Measurements from ENCODE around the gene SFTA2.
"Not testable (repeated sequence)": the region's sequence is repeated elsewhere in the genome, so short reads cannot be mapped to it uniquely, and the experiment has no call there.

SFTA2 gene

DNA sequence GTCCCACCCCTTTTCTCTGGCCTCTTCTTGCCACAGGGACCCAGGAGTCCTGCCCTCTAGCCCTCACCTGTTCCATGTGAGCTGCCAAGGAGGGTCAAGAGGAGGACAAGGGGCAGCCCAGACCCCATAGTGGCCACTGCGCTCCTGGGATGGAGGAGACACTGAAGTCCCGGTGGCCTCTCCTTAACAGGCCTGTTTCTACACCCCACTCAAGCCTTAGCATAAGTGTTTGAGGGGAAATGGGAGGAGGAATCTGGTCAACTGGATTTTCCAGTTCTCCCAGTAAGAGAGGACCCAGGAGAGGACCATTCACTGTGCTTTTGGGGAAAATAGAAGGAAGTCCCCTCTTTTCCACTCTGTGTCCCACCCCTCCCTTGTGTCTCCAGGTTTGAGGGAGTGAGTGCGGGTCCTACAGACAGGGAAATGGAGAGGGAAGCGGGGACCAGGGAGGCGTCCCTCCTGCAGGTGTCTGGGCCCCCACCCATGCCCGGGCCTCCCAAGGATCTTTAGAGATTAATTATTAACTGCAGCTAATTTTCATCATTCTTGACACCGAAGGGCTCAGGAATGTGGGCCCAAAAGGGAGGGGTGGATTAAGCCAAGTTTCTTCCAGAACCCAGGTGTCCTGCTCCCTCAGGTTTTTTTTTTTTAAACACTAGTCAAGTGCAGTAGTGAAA, at the start of gene SFTA2:
Gene SFTA2 (minus strand): TSS at position 202 of the 677 bp plus-strand sequence. CDS start 74 bp downstream, at position 128.
- no peak for DNase-seq

DNA sequence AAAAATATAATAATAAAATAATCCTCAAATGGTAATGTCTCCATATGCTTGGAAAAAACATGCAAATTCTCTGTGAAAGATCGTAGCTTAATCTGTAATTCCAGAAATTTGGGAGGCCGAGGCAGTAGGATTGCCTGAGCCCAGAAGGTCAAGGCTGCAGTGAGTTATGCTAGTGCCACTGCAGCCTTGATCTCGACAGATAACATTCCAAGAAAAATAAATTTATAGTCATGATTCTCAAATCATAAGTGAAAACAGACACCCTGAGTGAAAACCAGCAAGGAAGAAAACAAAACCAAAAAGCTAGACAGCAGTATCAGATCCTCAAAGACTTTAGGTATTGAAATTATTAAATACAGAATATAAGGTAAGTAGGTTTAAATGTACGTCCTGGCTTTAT, 47.7 kb upstream of the SFTA2 start:
- DNase-seq = no peak

DNA sequence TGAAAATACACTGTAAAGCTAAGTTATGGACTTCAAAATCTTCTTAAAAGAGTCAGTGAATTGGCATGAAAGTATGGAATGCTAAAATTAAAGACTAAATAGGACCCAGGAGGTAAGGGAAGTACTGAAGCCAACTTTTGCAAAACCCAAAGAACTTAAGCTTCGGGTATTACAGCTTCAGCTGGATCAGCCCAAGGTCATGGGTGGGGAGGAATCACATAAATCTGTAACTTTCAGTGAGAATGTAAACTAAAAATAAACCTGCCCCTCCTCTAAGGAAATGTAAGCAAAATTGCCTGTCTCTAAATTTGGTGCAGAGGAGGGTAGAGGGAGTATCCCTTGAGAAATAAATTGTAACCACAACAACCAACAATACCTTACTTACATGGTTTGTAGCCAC, 47.2 kb upstream of the SFTA2 start:
- no peak for DNase-seq

DNA sequence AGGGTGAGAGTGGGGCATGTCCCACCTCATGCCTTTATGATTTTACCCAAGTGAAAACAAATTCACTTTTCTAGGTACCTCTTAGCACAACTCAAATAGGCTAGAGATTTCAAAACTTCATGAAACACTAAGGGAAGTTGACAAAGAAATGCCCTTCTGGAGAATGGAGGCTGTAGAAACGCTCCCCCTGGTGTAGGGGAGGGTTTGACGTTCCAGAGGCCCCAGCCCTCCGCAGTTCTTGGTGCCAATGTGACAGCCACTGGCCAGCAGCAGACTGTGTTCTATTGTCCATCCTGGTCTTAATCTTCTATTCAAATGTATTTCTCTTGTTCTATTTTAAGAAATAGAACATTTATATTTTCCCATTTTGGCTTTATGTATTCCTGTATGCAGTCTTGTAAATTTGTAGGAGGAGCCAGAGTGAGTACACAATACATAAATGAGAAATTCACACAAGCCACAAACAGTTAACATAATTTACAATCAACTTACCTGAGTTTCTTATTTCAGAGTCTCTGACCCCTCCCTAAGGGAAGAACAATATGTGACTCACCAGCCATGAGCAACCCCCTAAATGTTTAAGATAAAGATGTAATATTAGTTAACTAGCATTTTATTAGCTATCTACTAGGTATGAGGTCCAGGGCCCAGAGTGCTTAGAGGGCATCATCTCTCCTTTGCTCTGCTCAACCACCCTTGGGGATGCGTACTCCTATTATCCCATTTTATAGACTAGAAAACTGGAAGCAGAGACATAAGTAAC, 42.7 kb upstream of the SFTA2 start:
- no peak for DNase-seq

DNA sequence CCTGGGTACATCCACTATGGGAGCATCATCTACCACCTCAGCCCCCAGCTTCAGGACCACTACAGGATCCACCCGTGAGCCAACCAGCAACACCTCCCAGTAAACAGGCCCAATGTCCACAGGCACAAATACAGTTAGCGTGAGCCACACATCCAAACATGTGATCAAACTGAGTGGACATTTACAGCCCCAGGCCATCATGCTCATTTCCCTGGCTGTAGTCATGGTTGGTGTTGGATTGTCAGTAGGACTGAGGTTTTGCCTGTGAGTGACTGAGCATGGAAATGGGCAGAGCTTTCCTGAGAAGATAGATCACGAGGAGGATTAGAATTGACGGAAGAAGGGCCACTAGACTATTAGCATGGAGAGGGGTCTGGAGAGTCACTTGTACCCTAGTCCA, 40.8 kb upstream of the SFTA2 start:
- DNase-seq = no peak

DNA sequence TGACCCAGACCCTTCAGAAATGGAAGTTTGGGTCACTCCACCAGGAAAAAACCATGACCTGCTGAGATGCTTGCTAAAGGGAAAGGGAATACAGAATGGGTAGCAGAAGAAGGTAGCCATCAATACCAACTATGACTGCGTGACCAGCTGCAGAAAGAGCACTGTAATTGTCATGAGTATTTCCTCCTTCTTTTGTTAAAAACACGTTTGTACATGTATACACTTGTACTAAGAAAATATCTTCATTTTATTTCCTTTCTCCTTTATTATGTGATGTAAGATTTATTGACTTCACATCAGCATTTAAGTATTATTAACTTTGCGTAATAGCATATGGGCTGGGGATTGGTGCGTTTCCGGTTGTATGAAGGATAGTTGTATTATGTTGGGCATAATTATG, 39.0 kb upstream of the SFTA2 start:
- DNase-seq = no peak

DNA sequence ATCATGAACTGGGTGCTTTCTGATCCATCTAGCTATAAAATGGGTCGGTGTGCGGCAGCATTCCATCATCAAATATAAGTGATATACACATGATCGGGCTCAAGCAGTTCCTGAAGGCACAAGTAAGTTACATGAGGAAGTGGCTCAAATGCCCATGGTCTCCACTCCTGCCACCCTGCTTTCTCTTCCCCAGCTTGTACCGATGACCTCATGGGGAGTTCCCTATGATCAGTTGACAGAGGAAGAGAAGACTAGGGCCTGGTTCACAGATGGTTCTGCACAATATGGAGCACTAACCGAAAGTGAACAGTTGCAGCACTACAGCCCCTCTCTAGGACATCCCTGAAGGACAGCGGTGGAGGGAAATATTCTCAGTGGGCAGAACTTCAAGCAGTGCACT, 37.2 kb upstream of the SFTA2 start:
- not testable (repeated sequence) for DNase-seq

DNA sequence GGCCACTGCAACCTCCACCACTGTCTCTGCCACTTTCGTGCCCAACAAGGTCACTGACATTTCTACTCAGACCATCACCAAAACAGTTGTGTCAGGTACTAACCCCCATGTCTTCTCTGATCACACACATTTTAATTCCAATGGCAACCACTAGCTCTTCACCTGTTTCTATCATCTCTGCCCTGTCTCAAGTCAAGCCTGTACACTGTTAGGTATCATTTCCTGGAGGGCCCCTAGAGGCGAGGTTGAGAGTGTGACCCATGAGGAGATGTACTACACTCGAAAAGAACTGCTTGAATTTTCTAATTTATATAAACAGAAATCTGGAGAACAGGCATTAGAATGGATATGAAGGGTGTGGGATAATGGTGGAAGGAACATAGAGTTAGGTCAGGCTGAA, 34.2 kb upstream of the SFTA2 start:
- DNase-seq = no peak

DNA sequence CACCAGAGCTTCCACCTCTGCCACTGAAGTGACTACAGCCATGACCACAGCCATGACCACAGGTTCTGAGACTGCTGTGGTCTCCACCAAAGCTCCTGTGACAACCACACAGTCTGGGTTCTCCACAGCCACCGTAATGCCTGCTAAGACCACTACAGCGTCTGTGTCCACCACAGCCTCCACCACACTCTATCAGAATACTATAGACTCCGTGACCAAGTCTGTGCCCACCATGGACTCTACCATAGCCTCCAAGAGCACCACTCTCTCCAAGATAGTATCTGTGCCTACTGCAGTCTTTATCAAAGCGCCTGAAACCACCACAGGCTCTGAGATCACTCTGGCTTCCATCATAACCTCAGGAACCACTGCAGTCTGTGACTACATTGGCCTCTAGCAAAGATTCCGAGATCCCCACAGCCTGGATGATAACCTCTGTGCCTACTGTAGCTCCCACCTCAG, 33.2 kb upstream of the SFTA2 start:
- no peak for DNase-seq

DNA sequence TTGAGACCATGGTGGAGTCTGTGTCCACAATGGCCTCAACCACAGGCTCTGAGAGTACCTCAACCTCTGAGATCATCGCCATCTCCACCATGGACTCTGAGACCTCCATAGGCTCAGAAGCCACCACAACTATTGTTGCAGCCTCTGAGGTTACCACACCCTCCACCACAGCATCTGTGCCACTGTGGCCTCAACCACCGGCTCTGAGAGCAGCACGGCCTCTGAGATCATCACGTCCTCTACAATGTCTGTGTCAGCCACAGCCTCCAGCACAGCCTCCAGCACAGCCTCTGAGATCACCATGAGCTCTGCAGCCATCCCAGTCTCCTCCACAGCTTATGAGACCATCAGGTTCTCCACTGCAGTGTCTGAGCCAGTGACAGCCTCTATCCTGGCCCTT, 32.1 kb upstream of the SFTA2 start:
- DNase-seq = no peak

DNA sequence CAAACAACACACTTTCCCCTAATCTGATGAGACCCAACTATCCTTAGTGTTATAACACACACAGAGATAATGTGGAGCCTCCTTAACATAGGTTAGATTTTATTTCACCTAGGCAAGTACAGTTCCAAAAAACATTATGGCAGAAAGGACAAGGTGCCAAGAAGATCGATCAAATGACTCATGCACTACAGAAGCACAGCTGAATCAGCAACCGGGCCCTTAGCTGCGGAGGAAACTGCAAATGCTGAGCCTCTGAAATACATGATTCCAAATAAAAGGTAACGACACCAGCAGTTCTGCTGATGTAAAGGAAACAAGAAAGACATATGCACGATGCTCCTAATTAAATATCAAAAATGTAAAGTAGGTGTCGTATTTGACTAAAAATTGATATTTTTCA, 31.7 kb upstream of the SFTA2 start:
- DNase-seq = no peak

DNA sequence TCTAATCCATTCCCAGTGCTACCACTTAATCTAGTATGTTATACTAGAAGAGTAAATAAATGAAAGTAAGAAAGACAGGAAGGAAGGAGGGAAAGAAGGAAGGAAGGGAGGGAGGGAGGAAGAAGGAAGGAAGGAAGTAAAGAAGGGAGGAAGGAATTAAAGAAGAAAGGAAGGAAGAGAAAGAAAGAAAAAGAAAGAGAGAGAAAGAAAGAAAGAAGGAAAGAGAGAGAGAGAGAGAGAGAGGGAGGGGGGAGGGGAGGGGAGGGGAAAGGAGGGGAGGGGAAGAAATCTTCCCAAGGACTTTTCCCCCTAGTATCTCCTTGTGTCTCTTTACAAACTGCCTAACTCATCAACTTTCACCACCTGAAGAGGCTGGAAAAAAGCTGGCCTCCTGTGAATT, 30.7 kb upstream of the SFTA2 start:
- DNase-seq = no peak

DNA sequence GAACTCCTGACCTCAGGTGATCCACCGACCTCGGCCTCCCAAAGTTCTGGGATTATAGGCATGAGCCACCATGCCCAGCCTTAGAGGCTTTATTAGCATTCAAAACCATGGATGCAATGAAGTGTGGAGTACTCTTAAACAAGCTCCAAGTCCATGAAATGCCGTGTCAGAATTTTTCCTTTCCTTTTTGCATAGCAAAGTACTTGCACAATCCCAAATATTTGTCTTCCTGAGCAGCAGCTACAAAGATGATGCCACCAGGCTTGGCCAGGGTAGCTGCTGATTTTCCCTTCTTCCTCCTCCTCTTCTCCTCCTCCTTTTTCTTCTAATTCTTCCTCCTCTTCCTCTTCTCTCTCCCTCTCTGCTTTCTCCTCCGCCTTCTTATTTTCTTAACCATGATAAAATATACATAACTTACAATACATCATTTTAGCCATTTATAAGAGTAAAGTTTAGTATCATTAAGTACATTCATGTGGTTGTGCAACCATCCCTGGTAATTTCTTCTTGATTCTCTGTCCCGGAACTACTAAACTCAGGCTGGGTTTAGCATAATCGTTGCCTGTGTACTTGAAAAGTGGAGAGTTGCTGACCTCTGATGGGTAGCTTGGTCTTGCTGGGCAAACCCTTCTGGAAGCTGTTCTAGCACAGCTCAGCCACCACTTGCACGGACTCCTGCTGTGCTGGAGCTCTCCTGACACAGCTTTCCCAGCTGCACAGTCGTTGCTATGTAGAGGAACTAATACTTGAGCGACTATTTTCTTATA, 29.1 kb upstream of the SFTA2 start:
- DNase-seq = no peak

DNA sequence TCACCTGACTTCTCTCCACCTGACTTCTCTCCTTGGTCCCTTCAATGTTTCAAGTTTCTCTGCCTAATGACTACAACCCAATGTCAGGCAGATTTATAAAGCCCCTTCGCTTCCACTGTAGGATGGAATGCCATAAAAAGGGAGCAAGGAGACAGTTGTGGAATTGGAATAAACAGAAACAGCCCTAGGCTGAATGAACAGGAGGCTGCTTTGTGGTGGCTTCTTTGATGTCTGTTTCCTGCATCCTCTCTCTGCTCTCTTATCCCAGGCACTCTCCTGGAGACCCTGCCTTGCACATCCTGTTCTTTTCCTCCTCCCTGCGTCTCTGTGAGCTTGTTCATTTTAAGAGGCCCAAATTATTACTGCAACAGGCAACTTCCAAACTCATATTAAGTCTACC, 25.7 kb upstream of the SFTA2 start:
- DNase-seq = no peak

DNA sequence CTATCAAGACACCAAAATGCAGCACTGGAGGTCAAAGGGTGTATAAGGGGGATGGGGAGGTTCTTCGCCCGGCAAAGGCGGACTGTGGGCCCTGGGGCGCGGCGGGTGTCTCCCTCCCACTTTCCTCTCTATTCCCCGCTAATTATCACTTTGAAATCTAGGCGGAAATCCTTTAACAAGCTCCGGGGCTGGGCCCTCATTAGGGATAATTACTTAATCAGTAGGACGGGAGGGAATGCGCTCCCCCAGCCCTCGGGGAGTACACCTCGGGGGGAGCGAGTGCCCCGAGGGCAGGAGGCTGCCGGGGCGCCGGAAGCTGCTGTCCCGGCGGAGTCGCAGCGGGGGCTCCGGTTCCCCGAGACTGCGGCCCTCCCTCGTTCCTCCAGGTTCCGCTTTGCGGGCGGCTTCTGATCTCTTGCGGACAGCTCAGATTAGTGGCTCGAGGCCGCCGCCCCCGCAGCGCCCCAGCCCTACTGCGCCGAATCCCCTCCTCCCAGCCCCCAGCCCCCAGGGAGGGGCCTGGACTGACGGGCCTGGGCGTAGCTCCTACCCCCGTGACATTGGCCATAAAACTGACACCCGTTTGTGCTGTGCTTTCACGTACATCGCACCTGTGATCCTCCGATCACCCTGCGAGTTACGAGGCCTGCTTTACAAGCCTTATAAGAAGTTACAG, 23.5 kb upstream of the SFTA2 start:
- DNase-seq = no peak

DNA sequence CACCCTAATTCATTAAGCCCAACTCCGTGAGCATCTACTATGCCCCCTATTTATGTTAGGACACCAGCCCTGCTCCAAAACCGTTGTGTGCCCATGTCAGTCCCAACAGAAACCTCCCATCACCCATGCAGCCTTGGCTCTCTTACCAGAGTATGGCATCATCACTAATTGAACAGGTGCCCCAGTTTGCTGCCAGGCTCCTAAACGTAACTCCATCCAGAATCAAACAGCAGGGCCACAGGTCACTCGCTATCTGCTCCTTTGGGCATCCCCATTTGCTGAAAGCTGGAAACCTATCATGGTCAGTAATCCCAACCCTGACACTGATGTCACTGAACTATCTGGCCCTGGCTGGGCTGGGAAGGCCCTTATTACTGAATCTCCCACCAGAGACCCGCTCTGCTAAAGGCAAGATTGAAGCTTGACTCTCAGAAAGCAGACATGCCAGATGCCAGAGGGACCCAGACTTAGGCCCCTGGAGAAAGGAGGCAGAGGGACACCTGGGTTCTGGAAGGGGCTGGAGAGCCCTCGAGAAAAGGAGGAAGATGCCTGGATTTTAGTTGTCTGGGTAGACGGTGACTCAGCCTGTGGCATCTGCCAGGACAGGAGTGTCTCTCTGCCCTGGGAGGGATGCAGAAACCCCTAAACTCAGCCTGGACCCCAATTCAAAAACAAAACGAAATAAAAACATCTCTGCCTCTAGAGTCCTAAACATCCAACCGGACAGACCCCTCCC, 22.8 kb upstream of the SFTA2 start:
- DNase-seq = no peak

DNA sequence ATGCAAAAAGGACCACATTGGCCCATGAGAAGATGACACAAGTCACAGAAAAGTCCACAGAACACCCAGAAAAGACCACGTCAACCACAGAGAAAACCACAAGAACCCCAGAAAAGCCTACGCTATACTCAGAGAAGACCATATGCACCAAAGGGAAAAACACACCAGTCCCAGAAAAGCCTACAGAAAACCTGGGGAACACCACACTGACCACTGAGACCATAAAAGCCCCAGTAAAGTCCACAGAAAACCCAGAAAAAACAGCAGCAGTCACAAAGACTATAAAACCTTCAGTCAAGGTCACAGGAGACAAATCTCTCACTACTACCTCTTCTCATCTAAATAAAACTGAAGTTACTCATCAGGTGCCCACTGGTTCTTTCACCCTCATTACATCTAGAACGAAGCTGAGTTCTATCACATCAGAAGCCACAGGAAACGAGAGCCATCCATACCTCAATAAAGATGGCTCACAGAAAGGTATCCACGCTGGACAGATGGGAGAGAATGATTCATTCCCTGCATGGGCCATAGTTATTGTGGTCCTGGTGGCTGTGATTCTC, 20.0 kb upstream of the SFTA2 start:
- no peak for DNase-seq

DNA sequence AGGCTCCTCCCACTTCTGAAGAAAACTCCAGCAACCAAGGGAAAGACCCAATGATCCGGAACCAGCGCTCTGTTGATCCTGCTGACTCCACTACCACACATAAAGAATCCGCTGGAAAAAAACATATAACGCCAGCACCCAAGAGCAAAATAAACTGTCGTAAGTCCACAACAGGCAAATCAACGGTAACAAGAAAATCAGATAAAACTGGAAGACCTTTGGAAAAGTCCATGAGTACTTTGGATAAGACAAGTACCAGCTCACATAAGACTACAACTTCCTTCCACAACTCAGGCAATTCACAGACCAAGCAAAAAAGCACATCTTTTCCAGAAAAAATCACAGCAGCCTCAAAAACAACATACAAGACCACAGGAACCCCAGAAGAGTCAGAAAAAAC, 16.8 kb upstream of the SFTA2 start:
- no peak for DNase-seq

DNA sequence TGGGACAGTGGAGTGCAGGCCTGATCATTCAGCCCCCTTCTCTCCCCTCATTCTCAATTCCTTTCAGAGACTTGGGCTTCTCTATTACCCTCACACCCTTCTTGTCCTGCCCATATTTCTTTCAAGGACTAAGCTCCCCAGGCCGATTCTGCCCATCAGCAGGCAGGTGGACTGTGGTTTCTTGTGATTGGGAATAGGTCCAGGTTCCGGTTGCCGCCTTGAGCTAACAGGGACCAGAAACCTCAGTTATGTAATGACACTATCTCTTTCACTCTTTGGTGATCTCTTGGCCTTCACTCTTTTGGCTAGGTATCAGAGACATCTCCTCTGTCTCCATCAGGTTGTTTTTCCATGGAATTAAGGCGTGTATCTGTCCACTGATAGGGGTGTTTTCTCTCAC, 15.3 kb upstream of the SFTA2 start:
- DNase-seq = no peak

DNA sequence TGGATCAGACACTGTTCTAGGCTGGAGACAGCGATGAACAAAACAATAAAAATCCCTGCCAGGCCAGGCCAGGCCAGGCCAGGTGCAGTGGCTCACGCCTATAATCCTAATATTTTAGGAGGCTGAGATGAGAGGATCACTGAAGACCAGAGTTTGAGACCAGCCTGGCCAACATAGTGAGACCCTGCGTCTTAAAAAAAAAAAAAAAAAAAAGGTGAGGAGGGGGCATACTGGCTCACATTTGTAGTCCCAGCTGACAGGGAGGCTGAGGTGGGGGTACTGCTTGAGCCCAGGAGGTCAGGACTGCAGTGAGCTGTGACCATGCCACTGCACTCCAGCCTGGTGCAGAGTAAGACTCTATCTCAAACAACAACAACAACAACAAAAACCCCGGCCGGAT, 13.3 kb upstream of the SFTA2 start:
- DNase-seq = no peak

DNA sequence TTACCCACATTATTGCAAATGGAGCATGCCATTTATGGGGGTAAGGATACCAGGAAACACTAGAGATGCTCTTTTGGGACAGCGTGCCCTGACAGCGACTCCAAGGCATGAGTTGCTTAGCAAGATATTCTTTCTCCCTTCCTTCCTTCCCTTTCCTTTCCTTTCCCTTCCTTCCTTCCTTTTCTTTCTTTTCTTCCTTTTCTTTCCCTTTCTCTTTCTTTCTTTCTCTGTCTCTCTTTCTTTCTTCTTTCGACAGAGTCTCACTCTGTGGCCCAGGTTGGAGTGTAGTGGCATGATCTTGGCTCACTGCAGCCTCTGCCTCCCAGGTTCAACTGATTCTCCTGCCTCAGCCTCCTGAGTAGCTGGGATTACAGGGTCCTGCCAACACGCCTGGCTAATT, 12.1 kb upstream of the SFTA2 start:
- no peak for DNase-seq

DNA sequence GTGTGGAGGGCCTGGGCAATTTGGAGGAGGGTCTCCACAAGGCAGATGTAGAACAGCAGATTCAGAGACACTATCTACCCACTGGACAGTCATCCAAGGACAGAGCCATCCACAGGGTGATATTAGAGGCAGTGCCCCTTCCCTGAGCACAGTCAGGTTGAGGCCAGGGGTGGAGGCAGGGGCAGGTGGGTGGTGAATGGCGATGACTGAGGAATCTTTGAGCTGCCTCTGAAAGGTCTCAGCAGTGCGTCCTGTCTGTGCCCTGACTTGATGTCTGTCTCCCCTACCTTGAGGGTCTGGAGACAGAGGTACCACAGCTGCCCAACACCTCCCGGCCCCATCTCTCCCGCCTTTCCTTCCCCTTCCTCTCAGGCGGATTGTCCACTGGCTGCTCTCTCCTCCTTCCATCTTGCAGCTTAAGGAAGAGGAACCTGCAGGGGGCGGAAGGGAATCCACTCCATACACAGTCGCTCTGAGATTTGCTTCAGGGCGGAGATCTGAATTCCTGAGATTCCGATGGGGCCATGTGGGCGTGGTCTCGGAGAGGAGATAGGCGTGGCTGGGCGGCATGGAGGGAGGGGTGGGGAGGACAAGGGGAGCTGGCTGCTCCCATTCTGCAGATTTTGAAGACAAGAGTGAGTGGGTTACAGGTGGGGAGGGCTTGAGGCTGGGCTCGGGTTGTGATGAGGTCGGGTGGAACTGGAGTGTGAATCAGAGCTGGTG, 10.5 kb upstream of the SFTA2 start:
- peak; percentile 85 for DNase-seq

All from 8988T (cell line).